Dermis microvascular lymphatic vessel endothelial cell (primary cell): Measurements from ENCODE around the gene SOX4. TPM values are rescaled to one million over a fixed set of nuclear protein-coding genes. Genes with fewer than 3 reads are reported as not detected.
"Not testable (repeated sequence)": the region's sequence is repeated elsewhere in the genome, so short reads cannot be mapped to it uniquely, and the experiment has no call there.

ENCODE experiments used
- DNase-seq, 2 donors: peaks; one replicate each; pipeline versions ENCODE4 v3.0.0 to v3.0.0-alpha.2; 2010; ENCODE audit warnings: low read depth in 2 of 2
- total RNA-seq: library from RNA; depleted of rRNA; stranded (reverse); fragments of >200 nt; gene quantifications from 2 replicates; pipeline ENCODE4 v1.2.1, GENCODE V29; 2014

SOX4 gene
- total RNA-seq, result 67.5 and 78.0 TPM in 2 replicates

GRCh38 chr6:21593412-21593926 lies at the start of gene SOX4:
Gene SOX4, plus strand, starts transcription at chr6:21593751. Its CDS starts 784 bp downstream, at chr6:21594535.
- peak; percentile 96 to 99 for DNase-seq

GRCh38 chr6:21552286-21552685 lies 41.3 kb upstream of the SOX4 start:
- not testable (repeated sequence) for DNase-seq

- DNase-seq, result no peak
Observed at GRCh38 chr6:21554286-21554685, 39.3 kb upstream of the SOX4 start.

- no peak for DNase-seq
Observed at GRCh38 chr6:21555197-21555596, 38.4 kb upstream of the SOX4 start.

- DNase-seq, result no peak
Observed at GRCh38 chr6:21556511-21556910, 37.0 kb upstream of the SOX4 start.

GRCh38 chr6:21556968-21557721 lies 36.4 kb upstream of the SOX4 start:
- DNase-seq, result peak; percentile 86 to 91

- DNase-seq, result no peak
Observed at GRCh38 chr6:21559238-21559637, 34.3 kb upstream of the SOX4 start.

GRCh38 chr6:21560249-21560648 lies 33.3 kb upstream of the SOX4 start:
- no peak for DNase-seq

- DNase-seq, result no peak
Observed at GRCh38 chr6:21565431-21565830, 28.1 kb upstream of the SOX4 start.

GRCh38 chr6:21578523-21578922 lies 15.0 kb upstream of the SOX4 start:
- no peak for DNase-seq

GRCh38 chr6:21582651-21583050 lies 10.9 kb upstream of the SOX4 start:
- DNase-seq, result no peak

- no peak for DNase-seq
Observed at GRCh38 chr6:21586300-21586699, 7.3 kb upstream of the SOX4 start.

- no peak for DNase-seq
Observed at GRCh38 chr6:21586740-21587178, 6.8 kb upstream of the SOX4 start.

- peak; percentile 58 to 71 for DNase-seq
Observed at GRCh38 chr6:21587179-21587960, 6.2 kb upstream of the SOX4 start.

- peak in 1 of 2 donors; percentile 63 for DNase-seq
Observed at GRCh38 chr6:21587961-21588480, 5.5 kb upstream of the SOX4 start.

GRCh38 chr6:21588481-21589351 lies 4.8 kb upstream of the SOX4 start:
- peak in 1 of 2 donors; percentile 86 for DNase-seq

GRCh38 chr6:21589352-21590345 lies 3.9 kb upstream of the SOX4 start:
- DNase-seq, result peak in 1 of 2 donors; percentile 85

- DNase-seq, result no peak
Observed at GRCh38 chr6:21590346-21590745, 3.2 kb upstream of the SOX4 start.

- DNase-seq, result no peak
Observed at GRCh38 chr6:21591446-21591845, 2.1 kb upstream of the SOX4 start.

GRCh38 chr6:21592953-21593352 lies 598 bp upstream of the SOX4 start:
- no peak for DNase-seq
